GM12892 (cell line): ENCODE data around the gene OSTC.

Experiments used
- POLR2AphosphoS5 ChIP-seq: IDR thresholded peaks from 2 replicates; pipeline ENCODE4 v1.6.1; 2011; ENCODE audit warnings: low read depth, low read length, control low read depth
- TAF1 ChIP-seq: IDR thresholded peaks from 2 replicates; pipeline ENCODE4 v1.6.1; 2011; ENCODE audit warnings: low read depth, mild to moderate bottlenecking, control low read depth, low read length, borderline replicate concordance

GRCh38 chr4:108717386-108717785 lies 67.0 kb downstream of the OSTC start:
- TF ChIP-seq POLR2AphosphoS5 = no peak
- TF ChIP-seq TAF1 = no peak
